Sciatic nerve (tissue), 2 donors: ENCODE measurements around the gene EEFSEC. TPM values are rescaled to one million over a fixed set of nuclear protein-coding genes. Genes with fewer than 3 reads are reported as not detected.

Experiments
- ATAC-seq: fragments of 200-7000 bp; cut with Tn5 transposase; one replicate; pipeline ENCODE4 v1.9.1; 2020; ENCODE audit warnings: mild to moderate bottlenecking, moderate library complexity
- DNase-seq: peaks from one replicate; pipeline ENCODE4 v3.0.0-alpha.2; 2020; ENCODE audit warnings: low spot score
- intact Hi-C: fragments of 100-400 bp; cut with DNase I; formaldehyde crosslinking; loops from one replicate; pipeline ENCODE4 v1.14.2; 2022
- total RNA-seq: library from RNA; stranded (reverse); fragmentation: NEBNext Ultra II Directional; extraction: Animal tissue kit (Norgen Biotek cat#: 25700); gene quantifications from one replicate; pipeline ENCODE4 v1.2.1, GENCODE V29; 2021
- donor health status: DM: no; HTN: no; CAD: no.
- donor health status: DM: no; HTN: no; CAD: no.

The EEFSEC gene
- total RNA-seq, 1 donor from 2014 or later = 14.8 TPM

DNA sequence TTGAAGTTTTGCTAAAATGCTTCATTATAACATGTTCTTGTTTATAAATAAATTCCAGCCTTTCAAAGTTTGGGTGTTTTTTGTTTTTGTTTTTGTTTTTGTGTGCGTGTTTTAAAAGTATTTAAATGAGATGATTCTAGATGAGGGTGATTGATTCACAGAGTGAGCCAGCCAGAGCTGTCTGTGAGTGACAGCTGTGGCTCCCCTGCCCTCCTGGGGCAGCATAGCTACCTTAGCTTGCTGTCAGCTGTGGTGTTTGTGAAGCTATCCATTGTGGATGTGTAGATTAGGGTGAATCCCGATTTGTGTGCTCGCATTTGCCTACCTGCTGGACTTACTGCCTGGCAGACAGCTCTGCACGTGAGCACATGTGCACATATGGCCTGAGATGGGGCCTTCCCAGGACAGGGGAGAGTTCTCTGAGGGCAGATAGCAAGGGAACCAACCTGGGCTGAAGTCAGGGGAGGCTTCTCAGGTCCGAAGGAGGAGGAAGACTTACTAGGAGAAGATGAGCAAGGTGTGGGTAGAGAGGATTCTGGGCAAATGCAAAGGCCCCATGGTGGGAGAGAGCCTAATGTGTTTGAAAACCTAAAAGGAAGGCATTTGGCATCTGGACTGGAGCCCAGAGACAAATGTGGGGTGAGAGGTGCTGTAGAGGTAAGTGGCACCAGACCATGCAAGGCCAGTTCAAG is 124.2 kb downstream of the EEFSEC start:
- intact Hi-C loops = no loop called here
- ATAC-seq (no peak), DNase-seq (no peak)

DNA sequence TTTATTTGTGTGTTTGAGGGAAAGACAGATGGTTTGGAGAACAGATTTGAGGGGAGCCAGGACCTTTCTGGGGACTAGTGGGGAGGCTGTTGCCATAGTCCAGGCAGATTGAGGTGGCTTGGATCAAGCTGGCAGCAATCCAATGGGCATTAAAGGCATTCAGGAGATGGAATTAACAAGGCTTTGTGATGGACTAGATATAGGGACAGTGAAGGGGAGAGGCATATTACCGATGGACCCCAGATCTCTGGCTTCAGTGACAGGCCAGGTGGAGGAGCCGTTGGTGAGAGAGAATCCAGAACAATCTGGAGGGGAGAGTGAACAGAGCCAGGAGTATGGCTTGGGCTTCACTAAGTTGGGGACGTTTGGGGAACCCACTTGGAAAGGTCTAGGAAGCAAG is 124.8 kb downstream of the EEFSEC start:
- intact Hi-C loops = no loop called here
- no peak for DNase-seq
- no peak for ATAC-seq

DNA sequence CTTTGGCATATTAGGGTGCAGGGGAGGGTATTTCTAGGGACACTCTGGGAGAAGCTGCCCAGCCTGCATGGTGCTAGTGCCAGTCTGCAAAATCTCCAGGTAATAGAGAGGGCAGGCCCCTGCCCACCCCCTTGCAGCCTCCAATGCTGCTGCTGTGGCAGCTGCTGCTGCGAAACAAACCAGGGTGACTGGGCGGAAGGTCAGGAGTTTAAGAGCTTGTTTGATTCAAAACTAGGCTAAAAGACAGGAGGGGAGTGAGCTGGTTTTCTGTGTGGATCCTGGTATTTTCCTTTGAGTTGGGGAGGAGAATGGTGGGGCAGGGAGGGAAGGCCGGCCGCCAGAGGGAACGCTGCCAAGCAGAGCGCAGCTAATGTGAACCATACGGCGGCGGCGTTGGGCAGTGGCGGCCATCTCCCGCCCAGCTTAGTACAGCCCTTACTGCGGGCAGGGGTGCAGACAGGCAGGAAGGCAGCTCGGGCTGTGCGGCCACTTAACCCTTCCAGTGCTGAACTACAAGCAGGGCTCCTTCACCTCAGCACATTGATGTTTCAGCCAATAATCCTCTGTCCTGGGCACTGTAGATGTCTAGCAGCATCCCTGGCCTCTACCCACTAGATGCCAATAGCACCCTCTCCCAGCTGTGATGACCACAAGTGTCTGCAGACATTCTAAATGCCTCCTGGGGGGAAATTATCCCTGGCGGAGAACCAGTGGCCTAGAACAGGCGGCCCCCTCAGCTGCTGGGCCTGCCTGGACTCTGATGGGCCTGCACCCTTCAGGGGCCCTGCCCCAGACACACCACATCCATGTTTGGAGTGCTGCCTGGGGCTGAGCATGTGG is 125.7 kb downstream of the EEFSEC start:
- intact Hi-C loops = no loop called here
- peak; percentile 88 for DNase-seq
- ATAC-seq = peak; percentile 90

DNA sequence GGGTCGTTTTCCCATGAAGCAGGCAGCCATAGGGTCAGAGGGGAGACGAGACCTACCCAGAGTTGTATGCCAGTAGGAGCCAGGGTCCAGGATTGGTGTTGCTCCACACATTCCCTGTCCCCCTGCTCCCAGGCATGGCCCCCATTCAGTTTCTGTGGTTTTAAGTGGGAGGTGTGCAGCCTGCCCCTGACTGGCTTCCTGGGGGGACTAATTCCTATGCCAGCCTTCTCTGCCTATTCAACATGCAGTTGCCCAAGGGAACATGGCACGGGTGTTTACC is 126.3 kb downstream of the EEFSEC start:
- ATAC-seq (no peak), DNase-seq (no peak)
- intact Hi-C loops = no loop called here

DNA sequence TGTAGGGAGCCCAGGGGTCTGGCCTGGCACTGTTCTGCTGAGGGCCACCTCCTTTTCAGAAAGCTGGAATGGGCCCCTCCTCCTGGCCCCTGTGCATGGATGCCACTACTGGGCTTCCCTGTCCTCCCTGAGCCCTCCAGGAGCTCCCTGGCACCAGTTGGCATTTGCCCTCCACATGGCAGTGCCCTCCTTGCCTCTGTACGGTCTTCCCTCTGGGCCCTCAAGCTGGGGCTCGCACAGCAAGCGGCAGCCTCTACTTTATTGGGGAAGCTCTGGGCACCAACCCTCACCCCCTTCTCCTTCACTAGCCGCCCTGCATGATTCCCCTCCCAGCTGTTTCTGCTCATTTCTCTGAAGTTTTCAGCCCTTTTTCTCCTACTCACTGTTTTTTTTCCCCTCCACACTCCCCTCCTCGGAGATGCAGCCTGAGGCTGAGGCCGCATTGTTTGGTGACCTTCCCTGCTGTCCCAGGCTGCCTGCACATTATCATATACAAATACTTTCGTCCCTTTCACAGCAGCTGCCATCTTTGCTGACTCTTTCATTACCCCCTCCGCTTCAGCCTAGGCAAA is 127.3 kb downstream of the EEFSEC start:
- intact Hi-C loops = no loop called here
- ATAC-seq (no peak), DNase-seq (no peak)

DNA sequence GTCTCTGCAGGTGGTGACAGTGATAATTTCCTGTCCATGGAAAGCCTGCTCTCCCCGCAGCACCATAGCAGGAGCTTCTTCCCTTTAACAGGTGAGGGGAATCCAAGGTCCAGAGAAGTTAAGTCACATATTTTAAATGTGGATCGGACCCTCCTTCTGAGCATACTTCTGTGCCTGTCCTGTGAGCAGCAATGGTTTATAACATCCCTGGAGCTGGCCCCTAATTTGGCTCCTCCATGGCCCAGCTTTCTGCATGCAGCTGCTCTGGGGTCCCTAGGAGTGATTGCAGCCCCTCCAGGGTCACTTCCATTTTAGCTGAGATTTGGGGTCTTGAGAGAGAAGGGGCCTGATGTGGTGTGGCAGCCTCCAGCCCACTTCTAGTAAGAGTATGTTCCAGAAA is 127.8 kb downstream of the EEFSEC start:
- intact Hi-C loops = no loop called here
- no peak for ATAC-seq
- no peak for DNase-seq

DNA sequence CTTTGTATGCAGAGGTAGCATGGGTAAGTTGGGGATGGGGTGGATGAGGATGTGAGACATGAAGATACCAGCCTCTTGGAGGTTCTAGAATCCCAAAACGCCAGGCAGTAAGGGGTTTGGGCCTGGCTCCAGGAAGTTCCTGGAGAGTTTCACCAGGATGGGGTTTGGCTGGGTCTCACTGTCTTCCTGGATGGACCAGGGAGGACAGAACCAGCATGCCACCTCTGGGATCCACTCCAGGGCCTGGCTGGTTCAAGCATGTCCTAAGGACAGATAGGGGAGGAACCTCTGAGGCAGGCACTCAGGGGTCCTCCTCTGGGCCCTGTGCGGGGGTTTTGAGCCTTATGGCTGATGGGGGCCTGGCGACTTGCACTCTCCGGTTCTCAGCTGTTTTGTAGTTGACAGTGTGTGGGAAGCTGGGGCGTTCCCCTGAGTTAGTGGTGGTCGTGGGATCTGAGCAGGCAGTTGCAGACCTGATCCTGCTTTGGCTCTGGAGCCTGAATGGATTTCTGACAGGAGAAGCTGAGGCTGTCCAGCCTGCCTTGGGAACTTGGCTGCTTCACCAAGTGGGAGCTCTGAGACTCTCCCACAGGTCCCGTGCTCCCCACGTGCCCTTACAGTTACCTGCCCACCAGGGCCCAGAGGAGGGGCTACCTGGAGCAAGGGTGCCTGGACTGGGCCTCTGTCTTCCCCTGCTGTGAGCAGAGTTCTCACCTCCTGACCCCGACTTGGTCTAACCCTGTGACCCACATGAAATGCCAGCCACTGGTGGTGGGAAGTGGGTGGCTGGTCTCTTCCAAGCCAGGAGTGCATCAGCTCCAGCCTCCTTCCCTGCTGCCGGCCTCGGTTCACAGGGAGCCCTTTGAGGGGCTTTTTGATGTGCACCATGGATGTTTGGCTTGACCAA is 128.4 kb downstream of the EEFSEC start:
- ATAC-seq (peak; percentile 27), DNase-seq (no peak)
- intact Hi-C loops = no loop called here

DNA sequence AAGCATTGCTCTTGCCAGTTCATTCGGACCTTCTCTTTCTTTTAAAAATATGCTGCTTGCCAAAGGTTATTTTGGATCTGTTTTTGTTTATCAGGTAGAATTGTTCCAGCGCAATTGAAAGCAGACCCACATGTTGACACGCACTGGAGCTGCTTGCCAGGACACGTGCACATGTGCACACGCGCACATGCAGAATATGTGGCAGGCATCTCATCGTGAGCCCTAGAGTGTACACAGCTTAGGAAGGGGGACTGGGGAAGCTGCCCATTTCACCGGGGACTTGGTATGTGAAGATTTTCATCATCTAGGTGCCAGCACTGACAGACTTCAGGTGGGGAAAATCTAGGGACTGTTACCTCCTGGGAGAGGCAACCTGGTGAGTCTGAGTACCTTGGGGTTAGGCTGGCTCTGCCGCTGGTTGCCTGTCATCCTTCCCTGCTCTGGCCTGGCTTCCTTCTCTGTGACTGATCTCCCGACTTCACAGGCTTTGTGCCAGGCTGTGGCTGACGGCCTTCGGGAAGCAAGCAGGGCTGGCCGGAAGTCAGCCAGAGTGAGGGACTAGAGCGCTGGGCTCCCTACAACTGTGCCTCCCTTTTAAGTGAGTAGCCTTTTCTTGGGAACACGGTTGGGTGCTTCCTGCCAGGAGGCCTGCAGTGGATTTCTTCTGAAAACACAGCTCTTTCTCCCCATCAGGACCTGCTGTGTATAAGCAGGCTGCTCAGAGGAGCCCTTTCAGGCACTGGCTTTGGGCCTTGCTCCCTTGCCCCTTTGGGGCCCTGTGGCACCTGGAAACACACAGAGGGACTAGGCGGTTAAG is 129.3 kb downstream of the EEFSEC start:
- intact Hi-C loops = no loop called here
- ATAC-seq (peak; percentile 63), DNase-seq (peak; percentile 76)

DNA sequence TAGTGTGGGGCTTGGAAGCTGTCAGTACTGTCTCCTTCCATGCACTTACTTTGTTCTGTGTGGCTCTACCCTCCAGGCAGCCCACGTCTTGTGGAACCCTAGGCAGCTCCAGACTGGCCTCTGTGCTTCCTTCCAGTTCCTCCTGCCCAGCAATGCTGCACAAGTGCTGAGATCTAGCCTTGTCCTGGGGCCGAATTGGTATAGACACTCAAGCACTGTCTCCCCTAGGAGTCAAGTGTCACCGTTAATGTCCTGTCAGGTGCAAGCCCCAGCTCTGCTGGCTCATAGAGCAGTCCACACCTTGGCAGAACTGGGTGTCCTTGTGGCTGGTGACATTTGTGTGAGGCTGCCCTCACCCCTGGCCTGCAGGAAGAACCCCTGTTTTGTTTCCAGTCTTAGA is 130.1 kb downstream of the EEFSEC start:
- no peak for ATAC-seq
- DNase-seq = no peak
- intact Hi-C loops = no loop called here

DNA sequence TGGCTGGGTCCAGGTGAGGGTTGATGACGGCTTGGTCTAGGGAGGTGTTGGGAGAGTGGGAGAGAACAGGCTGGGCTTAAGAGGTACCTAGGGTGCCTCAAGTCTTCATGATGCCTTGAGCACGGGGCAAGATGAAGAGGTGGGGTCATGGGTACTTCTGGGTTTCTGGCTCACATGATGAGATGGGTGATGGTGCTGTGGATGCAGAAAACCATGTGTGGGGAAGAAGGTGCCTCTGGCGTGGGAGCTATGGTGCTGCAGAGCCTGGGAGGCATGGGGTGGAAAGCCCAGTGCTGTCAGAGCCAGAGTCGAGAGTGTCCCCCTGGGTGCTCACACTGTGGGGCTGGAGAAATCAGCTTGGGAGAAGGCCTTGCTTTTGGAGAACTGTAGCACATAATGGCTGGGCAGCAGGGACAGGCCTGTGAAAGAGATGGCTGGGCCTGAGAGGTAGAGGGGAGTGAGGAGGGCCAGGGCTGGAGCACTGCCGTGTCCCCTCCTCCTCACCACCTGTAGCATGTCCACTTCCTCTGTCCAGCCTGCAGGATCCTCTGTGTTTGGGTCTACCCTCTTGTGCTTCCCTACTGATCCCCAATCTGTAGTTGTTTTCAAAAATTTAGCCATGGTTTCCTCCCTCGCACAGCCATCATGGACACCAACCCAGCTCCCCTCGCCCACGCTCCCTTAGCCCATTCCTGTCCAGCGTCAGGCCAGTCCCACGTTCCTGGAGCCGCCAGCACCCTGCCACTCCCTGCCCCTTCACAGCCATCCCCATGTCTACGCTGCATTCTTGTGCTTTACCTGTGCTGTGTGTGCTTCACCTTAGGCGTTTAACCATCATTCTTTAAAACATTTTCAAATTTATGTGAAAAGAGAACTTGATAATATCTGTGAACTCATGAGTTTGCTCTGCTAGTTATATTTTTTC is 132.0 kb downstream of the EEFSEC start:
- ATAC-seq (no peak), DNase-seq (no peak)
- intact Hi-C loops = no loop called here

DNA sequence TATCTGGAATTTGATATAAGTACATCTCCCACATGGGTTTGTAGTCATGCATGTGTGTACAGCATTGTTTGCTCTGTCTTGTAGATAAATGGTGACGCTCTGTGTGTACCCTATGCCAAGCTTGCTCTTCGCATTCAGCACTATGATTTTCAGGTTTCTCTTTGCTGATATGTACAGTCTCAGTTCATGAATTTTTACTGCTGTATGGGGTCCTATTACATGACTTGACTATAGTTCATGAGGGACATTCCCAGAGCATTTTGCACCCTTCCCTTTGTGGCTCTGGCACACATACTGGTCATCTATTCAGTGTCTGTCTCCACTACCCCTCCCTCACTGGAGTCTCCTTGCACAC is 132.7 kb downstream of the EEFSEC start:
- no peak for DNase-seq
- intact Hi-C loops = no loop called here
- no peak for ATAC-seq

DNA sequence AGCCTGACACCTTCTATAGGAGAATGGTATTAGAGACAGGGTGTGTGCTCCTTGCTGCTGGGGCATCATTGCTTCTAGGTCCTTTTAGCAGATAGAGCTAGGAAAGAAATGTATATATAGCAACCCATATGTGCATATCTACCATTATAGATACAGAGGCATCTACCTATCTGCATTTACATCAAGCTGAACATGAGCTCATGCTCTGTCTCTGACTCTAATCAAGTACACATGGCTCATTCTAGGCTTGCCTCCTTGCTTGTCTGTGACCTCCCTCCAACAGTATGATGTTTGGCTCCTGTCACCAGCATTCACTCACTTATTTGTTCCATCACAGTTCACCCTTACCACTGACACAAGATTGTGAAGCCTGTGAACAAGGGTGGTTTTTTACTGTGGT is 133.4 kb downstream of the EEFSEC start:
- ATAC-seq (no peak), DNase-seq (no peak)
- intact Hi-C loops = no loop called here

DNA sequence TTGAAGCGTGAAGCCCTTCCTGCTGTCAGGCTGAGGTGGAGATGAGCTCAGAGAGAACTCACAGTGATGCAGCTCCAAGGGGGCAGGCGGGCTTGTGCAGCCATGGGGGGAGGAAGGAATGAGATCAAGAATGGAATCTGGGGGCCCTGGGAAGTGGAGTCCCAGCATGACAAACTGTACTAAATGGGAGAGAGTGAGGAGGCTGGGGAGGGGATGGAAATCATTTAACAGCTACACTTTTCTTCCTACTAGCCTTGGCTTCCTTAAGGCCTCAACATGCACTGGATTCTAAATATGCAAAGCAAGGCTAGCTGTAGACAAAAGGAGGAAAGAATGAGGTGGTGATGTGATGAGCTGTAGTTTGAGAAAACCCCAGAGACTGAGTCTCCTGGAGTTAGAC is 133.9 kb downstream of the EEFSEC start:
- ATAC-seq (no peak), DNase-seq (no peak)
- intact Hi-C loops = no loop called here

DNA sequence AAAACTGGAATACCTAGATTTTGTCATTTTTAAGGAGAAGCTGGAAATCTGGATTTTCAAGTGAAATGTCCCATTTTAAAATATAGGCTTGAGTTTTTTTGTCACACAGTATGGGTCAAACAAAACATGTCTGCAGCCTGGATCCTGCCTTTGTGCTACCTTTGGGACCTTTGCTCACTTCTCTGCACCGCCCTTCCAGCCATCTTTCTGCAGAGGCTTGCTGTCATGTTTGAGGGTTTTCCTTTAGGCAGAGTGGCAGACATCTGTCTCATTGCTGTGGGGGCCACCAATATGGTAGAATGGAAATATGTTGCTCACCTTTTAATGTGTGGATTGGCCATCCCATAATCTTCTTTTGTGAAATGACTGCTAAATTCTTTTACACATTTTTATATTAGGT is 136.3 kb downstream of the EEFSEC start:
- intact Hi-C loops = no loop called here
- ATAC-seq = no peak

DNA sequence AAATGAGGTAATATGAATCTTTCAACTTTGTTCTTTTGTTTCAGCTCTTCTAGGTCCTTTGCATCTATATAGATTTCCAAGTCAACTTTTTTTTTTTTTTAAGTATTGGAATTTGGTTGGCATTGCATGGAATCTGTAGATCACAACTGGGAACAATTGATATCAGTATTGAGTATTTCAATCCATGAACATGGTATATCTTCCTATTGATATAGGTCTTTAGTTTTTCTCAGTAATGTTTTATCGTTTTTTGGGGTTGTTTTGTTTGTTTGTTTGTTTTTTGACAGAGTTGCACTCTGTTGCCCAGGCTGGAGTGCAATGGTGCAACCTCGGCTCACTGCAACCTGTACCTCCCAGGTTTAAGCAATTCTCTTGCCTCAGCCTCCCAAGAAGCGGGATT is 137.2 kb downstream of the EEFSEC start:
- intact Hi-C loops = no loop called here
- no peak for ATAC-seq
- no peak for DNase-seq

More for the DNA sequence above, 136.3 kb downstream of the EEFSEC start:
- DNase-seq = no peak

DNA sequence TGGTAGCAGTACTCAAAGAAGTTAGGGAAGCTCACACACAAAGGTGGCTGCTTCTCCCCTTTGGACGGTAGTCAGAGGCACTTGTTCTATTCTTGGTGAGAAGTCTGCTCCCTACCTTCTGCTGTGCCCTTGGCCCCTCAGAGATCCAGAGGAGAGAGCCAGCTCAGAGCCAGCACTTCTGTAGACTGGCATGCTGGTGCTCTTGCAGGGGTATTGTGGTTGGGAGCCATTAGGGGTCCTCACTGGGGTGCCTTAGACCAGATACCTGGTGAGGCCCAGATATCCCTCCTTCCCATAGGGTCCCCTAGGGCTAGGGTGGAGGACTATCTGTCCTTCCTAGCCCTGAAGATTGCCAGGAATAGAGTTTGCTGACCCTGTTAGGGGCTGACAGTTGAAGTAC is 140.6 kb downstream of the EEFSEC start:
- intact Hi-C loops = no loop called here
- DNase-seq (no peak), ATAC-seq (no peak)

DNA sequence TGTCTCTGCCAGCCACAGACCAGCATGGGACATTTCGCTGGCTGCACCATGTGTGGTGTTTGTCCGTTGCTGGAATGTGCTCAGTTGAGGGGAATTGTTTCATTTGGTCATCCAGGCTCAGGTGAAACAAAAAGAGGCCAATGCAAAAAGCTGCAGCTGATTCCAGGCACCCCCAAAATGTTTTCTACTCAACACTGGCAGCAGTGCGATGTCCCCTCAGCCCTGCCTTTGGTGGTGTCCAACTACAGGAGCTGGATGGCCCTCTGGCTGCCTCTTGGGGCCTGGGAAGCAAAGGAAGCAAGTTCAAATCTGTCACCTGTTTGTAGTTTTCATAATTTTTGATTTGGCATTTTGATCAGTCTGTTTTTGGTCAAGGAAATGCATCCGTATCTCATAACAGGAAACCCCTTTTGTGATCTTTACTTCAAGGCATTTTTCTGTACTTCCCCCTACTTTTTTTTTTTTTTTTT is 141.8 kb downstream of the EEFSEC start:
- DNase-seq (no peak), ATAC-seq (no peak)
- intact Hi-C loops = no loop called here
